GM18508 (cell line): Measurements from ENCODE around the gene COL5A1.

ENCODE experiments used
- ATAC-seq: cut with Tn5 transposase; IDR thresholded peaks from one replicate; pipeline ENCODE4 v1.9.1; 2021; ENCODE audit warnings: moderate number of reproducible peaks; ENCODE audit not compliant: insufficient read depth, unreplicated experiment

The COL5A1 gene

GRCh38 chr9:134641173-134641989, at the start of gene COL5A1:
Gene COL5A1 (plus strand): TSS chr9:134641803. CDS start chr9:134642188, 385 bp downstream.
- ATAC-seq = no peak

DNA sequence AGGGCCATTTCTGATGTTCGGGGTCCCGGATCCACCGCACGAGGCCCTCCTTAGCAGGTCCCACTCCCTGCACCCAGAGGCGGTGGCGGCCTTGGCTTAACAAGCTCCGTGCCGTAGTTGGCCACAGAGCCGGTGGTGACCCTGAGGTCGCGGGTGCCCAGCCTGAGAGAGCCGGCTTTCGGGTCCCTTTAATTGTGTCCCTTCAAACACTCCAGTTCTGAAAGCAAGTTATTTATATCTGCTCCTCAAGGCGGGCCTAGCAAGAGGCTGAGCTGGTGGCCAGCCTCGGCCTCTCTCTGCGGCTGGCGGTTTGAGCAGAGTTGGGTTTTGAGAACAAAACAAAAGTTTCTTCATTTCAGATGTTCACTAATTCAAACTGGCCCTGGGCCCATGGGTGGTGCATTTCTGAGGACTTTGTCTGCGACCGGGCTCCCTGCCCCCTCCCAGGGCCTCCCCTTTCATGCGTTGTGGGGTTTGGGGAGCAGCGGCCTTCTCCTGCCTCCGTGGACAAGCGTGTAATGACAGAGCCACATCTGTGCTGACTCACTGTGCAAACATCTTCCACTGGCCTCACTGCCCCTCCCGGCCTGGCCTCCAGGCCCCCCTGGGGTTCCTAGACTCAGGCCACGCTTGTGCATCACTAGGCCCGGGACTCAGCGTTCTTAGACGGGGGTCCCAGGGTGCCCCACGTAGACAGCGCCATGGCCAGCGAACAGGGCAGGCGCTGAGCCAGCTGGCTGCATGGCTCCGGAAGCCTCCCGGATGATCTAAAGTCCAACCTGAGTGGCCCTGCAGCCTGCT, 49.4 kb upstream of the COL5A1 start:
- no peak for ATAC-seq

DNA sequence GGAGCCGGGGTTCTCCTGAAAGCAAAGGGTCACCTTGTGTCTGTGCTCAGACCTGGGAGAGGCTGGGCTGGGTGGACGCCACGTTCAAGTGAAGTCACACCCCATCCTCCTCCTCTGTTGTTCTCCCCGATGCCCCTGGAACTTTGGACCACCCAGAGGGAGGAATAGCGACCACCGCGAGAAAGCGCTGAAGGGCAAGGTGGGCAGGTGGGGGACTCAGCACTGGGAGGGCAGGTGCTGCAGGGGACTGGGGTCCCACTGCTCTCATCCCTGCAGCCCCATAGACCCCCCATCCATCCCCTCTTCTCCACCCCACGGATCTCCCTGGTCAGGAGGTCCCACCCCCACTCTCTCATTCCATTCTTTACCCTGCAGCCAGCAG, 48.8 kb upstream of the COL5A1 start:
- ATAC-seq = no peak

- ATAC-seq = no peak
Observed at GRCh38 chr9:134593286-134594077, 48.1 kb upstream of the COL5A1 start.

DNA sequence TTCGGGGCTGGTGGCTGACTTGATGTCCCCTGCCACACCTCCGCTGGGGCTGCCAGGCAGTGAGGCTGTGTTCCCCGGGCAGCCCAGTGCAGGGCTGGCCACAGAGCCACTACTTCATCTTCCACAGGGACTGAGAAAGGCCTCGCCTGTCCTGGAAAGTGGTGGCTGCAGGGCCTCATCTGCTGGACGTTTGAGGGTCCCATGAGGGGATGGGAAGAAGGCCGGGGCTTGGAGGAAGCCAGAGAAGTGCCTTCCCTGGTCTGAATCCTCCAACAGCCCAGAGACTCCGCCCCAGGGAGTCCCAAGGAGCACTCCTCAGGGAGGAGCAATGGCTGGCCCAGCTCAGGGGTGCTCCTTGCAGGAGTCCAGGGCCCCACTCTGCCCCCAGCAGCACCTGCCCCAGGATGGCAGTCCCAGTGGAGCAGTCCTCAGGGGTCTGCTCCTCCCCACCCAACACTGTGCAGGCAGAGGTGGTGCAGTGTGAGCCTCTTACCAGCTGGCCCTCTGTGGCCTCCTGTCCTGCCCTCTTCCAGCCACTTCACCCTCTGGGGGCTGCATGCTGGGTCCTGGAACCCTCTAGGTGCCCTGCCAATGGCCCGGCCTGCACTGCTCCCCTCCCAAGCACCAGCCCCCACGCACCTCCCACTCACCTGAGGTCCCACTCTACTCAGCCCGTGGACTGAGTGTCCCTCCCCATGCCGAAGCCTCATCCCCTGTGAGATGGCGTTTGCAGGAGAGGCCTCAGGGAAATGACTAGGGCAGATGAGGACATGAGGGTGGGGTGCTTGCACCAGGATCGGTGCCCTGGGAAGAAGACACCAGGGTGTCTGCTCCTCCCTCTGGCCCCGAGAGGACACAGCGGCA, 47.3 kb upstream of the COL5A1 start:
- ATAC-seq = no peak

GRCh38 chr9:134595014-134595413, 46.6 kb upstream of the COL5A1 start:
- ATAC-seq = no peak

DNA sequence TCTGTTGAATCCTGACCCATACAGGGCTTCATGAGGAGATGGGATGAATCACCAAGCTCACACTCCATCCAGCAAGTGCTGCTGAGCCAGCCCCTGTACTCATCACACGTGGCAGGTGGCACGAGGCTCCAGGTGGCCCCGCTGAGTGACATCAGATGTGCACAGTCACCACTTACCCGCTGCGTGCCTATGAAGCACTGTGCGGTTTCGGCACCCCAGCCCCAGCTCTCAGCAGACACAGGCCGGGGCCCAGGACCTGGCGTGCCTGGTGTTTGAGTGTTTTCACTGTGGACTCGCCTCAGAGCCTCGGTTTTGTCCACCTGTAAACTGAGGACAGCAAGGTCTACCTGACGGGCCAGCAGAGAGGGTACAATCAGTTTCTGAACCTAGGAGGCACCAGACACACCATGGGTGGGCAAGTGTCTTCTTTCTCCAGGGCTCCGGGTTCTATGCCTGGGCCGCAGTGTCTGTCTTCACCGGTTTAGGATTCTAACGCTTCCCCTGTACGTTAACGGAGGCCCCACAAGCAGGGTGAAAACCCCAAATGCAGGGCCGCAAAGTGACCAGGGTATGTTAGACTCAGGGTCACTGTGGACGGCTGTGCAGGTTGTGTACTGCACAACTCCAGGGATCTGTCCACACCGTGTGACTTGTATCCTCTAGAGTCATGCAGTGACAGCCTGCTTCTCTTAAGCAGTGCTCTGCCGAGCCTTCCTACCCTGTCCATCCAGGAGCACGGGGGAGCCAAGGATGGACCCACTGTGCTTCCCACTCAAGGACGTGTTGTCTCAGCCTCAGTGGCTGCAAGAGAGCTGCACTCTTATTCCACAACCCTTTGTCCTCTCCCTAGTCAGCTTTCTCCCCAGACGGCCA, 44.3 kb upstream of the COL5A1 start:
- ATAC-seq = no peak

GRCh38 chr9:134597957-134598883, 43.4 kb upstream of the COL5A1 start:
- no peak for ATAC-seq

- ATAC-seq = no peak
Observed at GRCh38 chr9:134598884-134599245, 42.7 kb upstream of the COL5A1 start.

DNA sequence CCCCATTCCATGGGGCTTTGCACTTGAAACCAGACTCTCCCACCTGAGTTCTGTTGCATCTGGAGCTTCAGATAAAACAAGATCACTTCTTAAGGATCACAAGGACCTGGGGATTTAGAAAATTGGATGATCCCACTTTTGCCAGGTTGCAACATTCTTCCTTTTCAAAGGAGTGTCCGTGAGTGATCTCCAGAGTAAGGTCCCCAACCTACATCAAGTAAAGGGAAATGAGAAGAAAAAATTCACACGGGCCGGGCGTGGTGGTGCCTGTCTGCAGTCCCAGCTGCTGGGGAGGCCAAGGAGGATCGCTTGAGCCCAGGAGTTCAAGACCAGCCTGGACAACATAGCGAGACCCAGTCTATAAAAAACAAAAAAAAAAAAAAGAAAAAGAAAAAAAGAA, 41.2 kb upstream of the COL5A1 start:
- no peak for ATAC-seq

GRCh38 chr9:134600836-134601638, 40.6 kb upstream of the COL5A1 start:
- no peak for ATAC-seq

DNA sequence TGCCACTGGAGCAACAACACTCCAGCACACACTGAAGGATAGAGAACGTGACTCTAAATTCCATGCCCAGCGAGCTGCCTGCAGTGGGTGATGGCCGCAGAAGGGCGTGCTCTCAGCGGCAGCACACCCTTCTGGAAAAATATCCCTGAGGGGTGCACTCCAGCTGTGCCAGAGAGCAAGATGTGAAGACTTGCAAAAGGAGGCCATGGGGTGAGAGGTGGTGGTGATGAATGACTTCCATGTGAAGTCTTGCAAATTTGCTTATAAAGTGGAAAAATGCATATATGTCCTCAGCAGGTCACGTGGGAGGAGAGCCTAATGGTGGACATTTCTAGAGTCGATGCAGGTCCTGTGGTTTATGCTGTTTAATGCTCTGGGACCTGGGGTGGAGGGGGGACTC, 39.8 kb upstream of the COL5A1 start:
- no peak for ATAC-seq

DNA sequence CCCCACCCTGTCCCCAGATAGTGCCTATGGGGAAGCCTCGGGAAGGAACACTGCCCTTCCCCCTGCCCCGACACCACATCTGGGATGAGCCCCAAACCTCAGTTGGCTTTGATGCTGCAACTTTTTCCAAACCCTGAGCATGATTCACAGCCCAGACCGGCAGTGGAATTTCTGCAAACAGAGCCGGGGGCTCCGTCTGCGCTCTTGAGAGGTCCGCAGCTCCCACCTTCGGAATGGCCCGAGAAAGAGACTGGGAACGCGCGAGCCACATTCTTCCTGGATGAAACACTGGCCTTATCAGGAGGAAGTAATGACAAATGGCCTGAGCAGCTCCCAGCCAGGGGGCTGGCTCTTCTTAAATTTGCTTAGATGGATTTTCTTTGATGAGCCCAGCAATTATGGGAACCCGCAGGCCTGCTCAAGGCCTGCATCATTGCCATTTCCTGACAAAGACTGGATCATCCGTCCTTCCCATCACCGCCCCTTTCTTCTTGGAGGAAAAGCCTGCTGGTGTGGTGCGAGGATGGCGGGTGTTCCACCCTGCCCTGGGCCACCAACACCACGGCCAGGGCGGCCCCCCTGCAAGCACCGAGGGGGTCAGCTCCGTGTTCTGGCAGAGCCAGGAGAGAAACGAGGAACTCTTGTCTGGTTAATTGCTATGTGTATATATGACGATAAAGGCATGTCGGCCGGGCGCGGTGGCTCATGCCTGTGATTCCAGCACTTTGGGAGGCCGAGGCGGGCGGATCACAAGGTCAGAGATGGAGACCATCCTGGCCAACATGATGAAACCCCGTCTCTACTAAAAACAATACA, 38.8 kb upstream of the COL5A1 start:
- ATAC-seq = no peak

DNA sequence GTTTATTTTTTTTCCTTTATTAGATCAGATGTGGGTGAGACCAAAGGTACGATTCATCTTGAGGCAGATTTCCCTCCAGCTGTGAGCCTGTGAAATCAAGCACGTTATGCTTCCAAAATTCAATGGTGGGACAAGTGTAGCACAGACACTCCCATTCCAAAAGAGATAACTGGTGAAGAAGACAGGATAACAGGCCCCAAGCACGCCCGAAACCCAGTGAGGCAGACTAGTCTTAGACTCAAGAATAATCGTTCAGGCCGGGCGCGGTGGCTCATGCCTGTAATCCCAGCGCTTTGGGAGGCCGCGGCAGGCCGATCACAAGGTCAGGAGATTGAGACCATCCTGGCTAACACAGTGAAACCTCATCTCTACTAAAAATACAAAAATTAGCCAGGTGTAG, 36.8 kb upstream of the COL5A1 start:
- ATAC-seq = no peak

- ATAC-seq = no peak
Observed at GRCh38 chr9:134605351-134605965, 36.1 kb upstream of the COL5A1 start.

DNA sequence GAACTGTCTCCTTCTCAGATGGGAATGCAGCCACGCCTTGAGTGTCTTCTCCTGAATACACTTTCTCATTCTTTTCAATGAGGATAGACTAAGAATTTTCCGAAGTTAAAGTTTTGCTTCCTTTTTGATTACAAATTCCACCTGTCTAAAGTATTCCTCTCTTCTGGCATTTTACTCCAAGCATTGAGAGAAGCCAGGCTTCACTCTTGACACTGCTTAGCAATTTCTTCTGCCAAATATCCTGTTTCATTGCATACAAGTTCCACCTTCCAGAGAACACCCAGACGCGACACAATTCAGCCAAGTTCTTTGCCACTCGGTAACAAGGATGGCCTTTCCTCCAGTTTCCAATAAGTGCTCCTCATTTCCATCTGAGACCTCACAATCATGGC, 35.6 kb upstream of the COL5A1 start:
- ATAC-seq = no peak
